Suppressor macrophage (primary cell): Measurements from ENCODE around the gene NGFR.

Source experiments
- DNase-seq, 4 experiments: peaks; one replicate each; pipeline ENCODE4 v3.0.0-alpha.2; 2020 to 2022

NGFR gene

GRCh38 chr17:49518346-49519078 lies 23.4 kb downstream of the NGFR start:
- no peak for DNase-seq

GRCh38 chr17:49519781-49520180 lies 24.7 kb downstream of the NGFR start:
- no peak for DNase-seq

GRCh38 chr17:49520386-49521087 lies 25.4 kb downstream of the NGFR start:
- DNase-seq: no peak

GRCh38 chr17:49521088-49521450 lies 26.0 kb downstream of the NGFR start:
- DNase-seq: no peak

GRCh38 chr17:49521471-49522356 lies 26.6 kb downstream of the NGFR start:
- peak in 3 of 4 experiments; percentile 36 to 51 (median 36) for DNase-seq

- no peak for DNase-seq
Observed at GRCh38 chr17:49522357-49522890, 27.3 kb downstream of the NGFR start.

GRCh38 chr17:49523196-49523595 lies 28.1 kb downstream of the NGFR start:
- no peak for DNase-seq

GRCh38 chr17:49523706-49524472 lies 28.8 kb downstream of the NGFR start:
- no peak for DNase-seq

GRCh38 chr17:49524473-49525359 lies 29.6 kb downstream of the NGFR start:
- DNase-seq: no peak

GRCh38 chr17:49525831-49526741 lies 31.0 kb downstream of the NGFR start:
- no peak for DNase-seq

- no peak for DNase-seq
Observed at GRCh38 chr17:49527927-49528651, 33.0 kb downstream of the NGFR start.

GRCh38 chr17:49528966-49529365 lies 33.9 kb downstream of the NGFR start:
- no peak for DNase-seq

GRCh38 chr17:49530118-49530517 lies 35.0 kb downstream of the NGFR start:
- no peak for DNase-seq

GRCh38 chr17:49543860-49544259 lies 48.8 kb downstream of the NGFR start:
- no peak for DNase-seq

GRCh38 chr17:49545007-49545660 lies 50.0 kb downstream of the NGFR start:
- no peak for DNase-seq

GRCh38 chr17:49545806-49546545 lies 50.9 kb downstream of the NGFR start:
- DNase-seq: no peak

- DNase-seq: no peak
Observed at GRCh38 chr17:49546546-49547535, 51.7 kb downstream of the NGFR start.
